ENCODE measurements around the gene SUGP1. TPM values are rescaled to one million over a fixed set of nuclear protein-coding genes. Genes with fewer than 3 reads are reported as not detected.

The SUGP1 gene
- total RNA-seq, 1 donor from 2014 or later, result 41.4 TPM

DNA sequence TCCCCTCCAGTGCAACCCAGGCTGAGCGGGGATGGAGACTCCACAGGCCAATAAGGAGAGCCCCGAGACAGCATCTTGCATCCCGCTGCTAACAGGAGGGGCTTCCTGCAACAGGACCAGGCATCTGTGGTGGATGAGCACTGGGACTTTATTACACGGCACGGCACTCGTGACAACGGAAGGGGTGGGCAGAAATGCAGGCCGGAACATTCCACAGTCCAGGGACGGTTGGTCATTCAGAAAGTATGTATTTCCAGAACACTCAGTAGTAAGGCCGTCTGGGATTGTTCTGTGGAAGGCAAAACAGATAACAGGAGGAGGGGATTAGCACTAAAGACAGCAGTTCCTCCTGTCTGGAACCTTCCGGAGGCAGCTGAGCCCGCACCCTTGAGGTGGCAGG lies 43.9 kb downstream of the SUGP1 start:
- Histone ChIP-seq H3K4me1 (peaks cover 7% of the 10 kb centered on the region), H3K27ac (no peak overlapping the region), H3K4me3 (no peak overlapping the region), H3K36me3 (peaks cover 59% of the 10 kb centered on the region), H3K9me3 (no peaks in the 10 kb centered on the region), H3K27me3 (ENCODE audit: low read depth) (peaks cover 9% of the 10 kb centered on the region)
- no peak for TF ChIP-seq CTCF (IDR thresholded peaks at IDR 0.05)
- ATAC-seq, result no peak
- intact Hi-C loops (cut with DNase I), result no loop called here
- DNase-seq, result no peak

GRCh38 chr19:19274716-19275565 lies 45.4 kb downstream of the SUGP1 start:
- TF ChIP-seq CTCF (IDR thresholded peaks at IDR 0.05), result no peak
- H3K27me3 ChIP-seq (ENCODE audit: low read depth), result peaks cover 9% of the 10 kb centered on the region
- H3K27ac ChIP-seq, result no peak overlapping the region
- peaks cover 46% of the 10 kb centered on the region for H3K36me3 ChIP-seq
- no peaks in the 10 kb centered on the region for H3K9me3 ChIP-seq
- no peak for DNase-seq
- no peak overlapping the region for H3K4me3 ChIP-seq
- no peak for ATAC-seq
- intact Hi-C loops (cut with DNase I), result no loop called here
- H3K4me1 ChIP-seq, result peaks cover 7% of the 10 kb centered on the region

DNA sequence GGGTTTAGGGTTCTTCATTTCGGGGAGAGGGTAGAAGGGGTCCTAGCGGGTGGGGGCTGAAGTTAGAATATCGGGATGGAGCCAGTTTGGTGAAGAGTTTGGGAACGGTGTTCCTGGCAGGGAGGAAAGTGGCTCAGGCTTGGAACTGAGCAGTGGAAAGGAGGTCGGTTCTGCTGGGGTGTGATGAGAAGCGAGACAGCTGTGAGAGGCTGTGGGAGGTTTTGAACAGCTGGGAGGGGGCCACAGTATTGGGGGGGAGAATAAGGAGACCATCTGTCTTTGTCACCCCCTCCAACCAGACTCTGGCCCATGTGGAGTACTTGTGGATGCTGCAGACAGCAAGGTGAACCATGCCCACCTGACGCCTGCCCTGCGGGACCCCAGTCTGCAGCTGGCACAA lies 46.2 kb downstream of the SUGP1 start:
- Histone ChIP-seq H3K9me3 (no peaks in the 10 kb centered on the region), H3K4me3 (no peak overlapping the region), H3K27me3 (ENCODE audit: low read depth) (peaks cover 9% of the 10 kb centered on the region), H3K27ac (no peak overlapping the region), H3K4me1 (peaks cover 7% of the 10 kb centered on the region), H3K36me3 (peaks cover 38% of the 10 kb centered on the region)
- TF ChIP-seq CTCF (IDR thresholded peaks at IDR 0.05), result no peak
- peak in 1 of 2 donors; percentile 10 for ATAC-seq
- intact Hi-C loops (cut with DNase I), result no loop called here
- no peak for DNase-seq

GRCh38 chr19:19271828-19272599 lies 48.3 kb downstream of the SUGP1 start:
- H3K9me3 ChIP-seq, result no peaks in the 10 kb centered on the region
- DNase-seq (no peak), ATAC-seq (no peak)
- peaks cover 17% of the 10 kb centered on the region for H3K36me3 ChIP-seq
- H3K4me1 ChIP-seq, result peaks cover 7% of the 10 kb centered on the region
- peaks cover 9% of the 10 kb centered on the region for H3K27me3 ChIP-seq (ENCODE audit: low read depth)
- TF ChIP-seq CTCF (IDR thresholded peaks at IDR 0.05), result no peak
- intact Hi-C loops (cut with DNase I), result no loop called here
- no peak overlapping the region for H3K27ac ChIP-seq
- H3K4me3 ChIP-seq, result no peak overlapping the region

DNA sequence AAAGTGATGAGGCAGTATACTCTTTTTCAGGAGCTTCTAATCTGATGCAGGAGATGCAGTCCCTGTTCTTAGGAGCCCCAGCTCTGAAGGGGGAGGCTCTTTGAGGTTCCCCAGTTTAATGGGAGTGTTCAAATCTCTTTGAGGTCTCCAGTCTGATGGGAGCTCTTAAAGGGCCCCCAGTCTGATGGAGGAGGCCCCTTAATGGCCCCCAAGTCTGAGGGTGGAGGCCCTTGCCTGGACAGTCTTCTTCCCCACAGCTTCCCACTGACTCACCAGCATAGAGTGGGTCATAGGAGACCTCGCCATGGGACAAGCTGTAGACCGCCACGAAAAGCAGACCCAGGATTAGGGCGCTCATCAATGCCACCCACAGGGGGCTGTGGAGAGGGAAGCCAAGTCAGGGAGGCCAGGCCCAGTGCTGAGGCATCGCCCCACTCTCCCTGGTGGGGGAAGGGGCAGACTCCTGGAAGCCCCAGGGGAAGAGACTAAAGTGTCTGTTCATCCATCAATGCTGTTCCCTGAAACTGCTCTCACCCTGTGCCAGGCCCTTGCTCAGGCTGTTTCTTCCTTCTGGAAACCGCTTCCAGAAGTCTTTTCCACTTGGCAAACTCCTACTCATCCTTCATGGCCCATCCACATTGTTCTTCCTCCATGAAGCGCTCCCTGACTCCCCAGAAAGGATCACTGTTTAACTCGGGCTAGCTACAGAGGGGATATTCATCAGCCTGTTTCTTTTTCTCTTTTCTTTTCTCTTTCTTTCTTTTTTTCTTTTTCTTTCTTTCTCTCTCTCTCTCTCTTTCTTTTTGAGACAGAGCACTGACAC lies 49.3 kb downstream of the SUGP1 start:
- H3K9me3 ChIP-seq, result no peaks in the 10 kb centered on the region
- H3K4me1 ChIP-seq, result peaks cover 7% of the 10 kb centered on the region
- no peak for ATAC-seq
- H3K4me3 ChIP-seq, result no peak overlapping the region
- DNase-seq, result no peak
- no peak overlapping the region for H3K27ac ChIP-seq
- peaks cover 9% of the 10 kb centered on the region for H3K27me3 ChIP-seq (ENCODE audit: low read depth)
- intact Hi-C loops (cut with DNase I), result no loop called here
- H3K36me3 ChIP-seq, result peaks cover 6% of the 10 kb centered on the region
- no peak for TF ChIP-seq CTCF (IDR thresholded peaks at IDR 0.05)
